Ectodermal cell (in vitro differentiated cells): ENCODE measurements around the gene MICOS13.

Experiments
- H3K27ac ChIP-seq: 2 replicates; pipeline ENCODE4 v1.7.0; 2013; ENCODE audit warnings: mild to moderate bottlenecking, low read depth, low read length; ENCODE audit not compliant: insufficient read depth, poor library complexity, severe bottlenecking
- H3K27me3 ChIP-seq: 2 replicates; pipeline ENCODE4 v1.7.0; 2013; ENCODE audit warnings: mild to moderate bottlenecking, low read length; ENCODE audit not compliant: insufficient read depth, control insufficient read depth, poor library complexity, severe bottlenecking
- H3K36me3 ChIP-seq: one replicate; pipeline ENCODE4 v1.7.0; 2013; ENCODE audit warnings: low read length; ENCODE audit not compliant: control insufficient read depth, insufficient read depth
- H3K4me1 ChIP-seq: one replicate; pipeline ENCODE4 v1.7.0; 2013; ENCODE audit warnings: low read length; ENCODE audit not compliant: control insufficient read depth, insufficient read depth
- H3K4me3 ChIP-seq: 2 replicates; pipeline ENCODE4 v1.7.0; 2013; ENCODE audit warnings: low read depth, low read length, control low read depth; ENCODE audit not compliant: insufficient read depth
- H3K9me3 ChIP-seq: 2 replicates; pipeline ENCODE4 v1.7.0; 2013; ENCODE audit warnings: mild to moderate bottlenecking, low read length, moderate library complexity; ENCODE audit not compliant: control insufficient read depth
- WGBS, 2 experiments: methylation state at CpG; one replicate each; pipeline ENCODE4 v1.1.7; 2013; ENCODE audit warnings: missing lambda C conversion rate in 2 of 2; 5-methylcytosine and 5-hydroxymethylcytosine counted together

The MICOS13 gene

DNA sequence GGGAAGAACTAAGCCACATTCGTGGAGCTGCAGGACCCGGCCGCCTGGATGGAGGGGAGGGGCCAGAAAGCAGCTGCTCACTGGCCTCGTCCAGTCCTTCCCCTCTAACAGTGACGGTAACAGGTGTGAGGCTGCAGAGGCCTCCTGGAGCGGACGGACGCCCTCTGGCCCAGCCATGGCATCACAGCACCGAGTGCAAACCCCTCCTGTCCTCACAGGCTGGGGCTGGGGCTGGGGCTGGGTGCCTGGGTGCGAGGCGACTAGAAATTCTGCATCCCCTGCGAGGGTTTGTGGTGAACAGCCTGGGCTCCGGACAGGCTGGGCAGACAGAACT lies 3.6 kb downstream of the MICOS13 start:
- peaks cover 6% of the 10 kb centered on the region for H3K4me1 ChIP-seq
- 88% methylated on average over 13 of the region's 13 CpGs for WGBS, 2 experiments
- peaks cover 5% of the 10 kb centered on the region for H3K36me3 ChIP-seq
- no peaks in the 10 kb centered on the region for H3K9me3 ChIP-seq
- H3K27me3 ChIP-seq, result no peaks in the 10 kb centered on the region
- no peak overlapping the region for H3K27ac ChIP-seq
- no peak overlapping the region for H3K4me3 ChIP-seq

GRCh38 chr19:5676105-5676771 lies 4.1 kb downstream of the MICOS13 start:
- Histone ChIP-seq H3K27me3 (no peaks in the 10 kb centered on the region), H3K4me1 (peaks cover under 1% of the 10 kb centered on the region), H3K9me3 (no peaks in the 10 kb centered on the region), H3K4me3 (no peak overlapping the region), H3K27ac (no peak overlapping the region), H3K36me3 (peaks cover 9% of the 10 kb centered on the region)
- WGBS, 2 experiments, result 93 to 94% methylated on average over 17 of the region's 17 CpGs

DNA sequence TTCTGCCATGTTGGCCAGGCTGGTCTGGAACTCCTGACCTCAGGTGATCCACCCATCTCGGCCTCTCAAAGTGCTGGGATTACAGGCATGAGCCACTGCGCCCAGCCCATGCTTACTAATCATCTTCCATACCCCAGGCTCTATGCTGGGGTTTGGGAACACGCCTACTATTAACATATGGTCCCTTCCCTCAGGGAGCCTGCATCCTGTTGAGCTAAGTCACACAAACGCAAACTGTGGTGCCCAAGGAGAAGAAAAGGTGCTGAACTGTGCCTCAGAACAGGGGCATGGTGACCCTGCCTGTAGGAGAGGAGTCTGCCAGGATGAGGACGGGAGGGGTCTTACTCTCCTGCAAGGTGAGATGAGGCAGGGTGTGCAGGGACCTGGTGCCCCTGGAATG lies 5.6 kb downstream of the MICOS13 start:
- 89 to 94% methylated on average over 5 of the region's 5 CpGs for WGBS, 2 experiments
- Histone ChIP-seq H3K27me3 (no peaks in the 10 kb centered on the region), H3K4me3 (no peak overlapping the region), H3K9me3 (no peaks in the 10 kb centered on the region), H3K27ac (no peak overlapping the region), H3K4me1 (no peaks in the 10 kb centered on the region), H3K36me3 (peaks cover 12% of the 10 kb centered on the region)

- Histone ChIP-seq H3K4me1 (no peaks in the 10 kb centered on the region), H3K4me3 (no peak overlapping the region), H3K27ac (no peak overlapping the region), H3K9me3 (no peaks in the 10 kb centered on the region), H3K36me3 (peaks cover 22% of the 10 kb centered on the region), H3K27me3 (no peaks in the 10 kb centered on the region)
- WGBS, 2 experiments, result 96 to 97% methylated on average over 1 of the region's 1 CpG
Measured at GRCh38 chr19:5673752-5674151, 6.6 kb downstream of the MICOS13 start.

- 94 to 96% methylated on average over 13 of the region's 13 CpGs for WGBS, 2 experiments
- Histone ChIP-seq H3K9me3 (no peaks in the 10 kb centered on the region), H3K27me3 (no peaks in the 10 kb centered on the region), H3K4me3 (no peak overlapping the region), H3K4me1 (peaks cover under 1% of the 10 kb centered on the region), H3K27ac (no peak overlapping the region), H3K36me3 (peaks cover 22% of the 10 kb centered on the region)
Measured at GRCh38 chr19:5672708-5673459, 7.4 kb downstream of the MICOS13 start.

DNA sequence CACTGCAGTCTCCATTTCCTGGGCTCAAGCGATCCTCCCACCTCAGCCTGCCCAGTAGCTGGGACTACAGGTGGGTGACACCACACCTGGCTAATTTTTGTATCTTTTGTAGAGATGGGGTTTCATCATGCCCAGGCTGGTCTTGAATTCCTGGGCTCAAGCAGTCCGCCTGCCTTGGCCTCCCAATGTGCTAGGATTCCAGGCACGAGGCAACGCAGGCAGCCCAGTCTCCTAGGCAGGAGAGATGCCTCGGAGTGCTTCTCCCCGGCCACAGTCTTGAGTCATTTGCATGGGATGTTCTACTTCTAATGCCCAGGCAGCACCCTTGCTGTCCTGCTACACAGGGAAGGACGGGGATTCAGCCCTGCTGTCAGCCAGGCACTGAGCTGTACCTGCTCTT lies 8.7 kb downstream of the MICOS13 start:
- peaks cover 5% of the 10 kb centered on the region for H3K4me1 ChIP-seq
- no peak overlapping the region for H3K4me3 ChIP-seq
- no peaks in the 10 kb centered on the region for H3K27me3 ChIP-seq
- no peak overlapping the region for H3K27ac ChIP-seq
- H3K36me3 ChIP-seq, result peaks cover 35% of the 10 kb centered on the region
- H3K9me3 ChIP-seq, result no peaks in the 10 kb centered on the region
- 94% methylated on average over 7 of the region's 7 CpGs for whole genome bisulfite sequencing, 2 experiments

GRCh38 chr19:5669212-5669611 lies 11.1 kb downstream of the MICOS13 start:
- H3K27me3 ChIP-seq, result no peaks in the 10 kb centered on the region
- no peak overlapping the region for H3K27ac ChIP-seq
- H3K4me1 ChIP-seq, result peaks cover 5% of the 10 kb centered on the region
- 91 to 92% methylated on average over 11 of the region's 11 CpGs for WGBS, 2 experiments
- H3K9me3 ChIP-seq, result no peaks in the 10 kb centered on the region
- H3K36me3 ChIP-seq, result peaks cover 58% of the 10 kb centered on the region
- no peak overlapping the region for H3K4me3 ChIP-seq

GRCh38 chr19:5667751-5668271 lies 12.5 kb downstream of the MICOS13 start:
- Histone ChIP-seq H3K36me3 (peaks cover 71% of the 10 kb centered on the region), H3K9me3 (no peaks in the 10 kb centered on the region), H3K27ac (peak overlapping the region; percentile 40), H3K27me3 (no peaks in the 10 kb centered on the region), H3K4me1 (peaks cover 5% of the 10 kb centered on the region), H3K4me3 (no peak overlapping the region)
- WGBS, 2 experiments, result 88% methylated on average over 22 of the region's 22 CpGs

DNA sequence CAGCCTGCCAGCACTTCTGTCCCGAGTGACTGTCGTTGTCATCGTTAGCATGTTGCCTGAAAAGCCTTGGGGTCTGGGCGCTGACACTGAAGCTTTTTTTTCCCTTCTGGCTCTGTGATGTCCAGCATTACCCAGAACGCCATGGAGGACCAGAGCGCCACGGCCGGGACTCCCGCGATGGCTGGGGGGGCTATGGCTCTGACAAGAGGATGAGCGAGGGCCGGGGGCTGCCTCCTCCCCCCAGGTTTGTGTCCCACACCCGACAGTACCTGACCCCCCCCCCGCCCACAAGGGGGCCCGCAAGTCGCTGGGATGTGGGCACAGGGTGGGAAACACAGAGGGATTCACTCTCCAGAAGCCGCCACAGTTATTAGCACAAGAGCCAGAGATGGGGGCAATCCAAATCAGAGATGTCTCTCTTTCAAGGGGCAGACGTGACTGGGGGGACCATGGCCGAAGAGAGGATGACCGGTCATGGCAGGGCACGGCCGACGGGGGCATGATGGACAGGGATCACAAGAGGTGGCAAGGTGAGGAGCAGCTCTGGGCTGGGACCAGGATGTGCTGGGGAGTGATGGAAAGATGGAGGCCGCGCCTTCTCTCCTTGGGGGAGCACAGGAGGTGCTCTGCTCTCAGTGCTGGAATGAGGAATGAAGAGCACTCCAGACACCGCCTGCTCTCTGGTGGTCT lies 13.2 kb downstream of the MICOS13 start:
- peaks cover 76% of the 10 kb centered on the region for H3K36me3 ChIP-seq
- WGBS, 2 experiments, result 94 to 96% methylated on average over 26 of the region's 26 CpGs
- no peaks in the 10 kb centered on the region for H3K27me3 ChIP-seq
- no peak overlapping the region for H3K4me3 ChIP-seq
- H3K4me1 ChIP-seq, result peaks cover 5% of the 10 kb centered on the region
- no peak overlapping the region for H3K27ac ChIP-seq
- no peaks in the 10 kb centered on the region for H3K9me3 ChIP-seq
